Forelimb muscle (tissue), 1 donor: ENCODE data around the gene BDKRB2. TPM values are rescaled to one million over a fixed set of nuclear protein-coding genes. Genes with fewer than 3 reads are reported as not detected.

Experiments
- DNase-seq: peaks from one replicate; pipeline ENCODE4 v3.0.0-alpha.2; 2013; ENCODE audit warnings: low read depth
- polyA plus RNA-seq: library from polyadenylated mRNA; unstranded; fragments of 120-200 nt; gene quantifications from one replicate; pipeline ENCODE4 v1.2.1, GENCODE V29; 2013; ENCODE audit not compliant: insufficient read length

BDKRB2 gene
- polyA plus RNA-seq, 1 donor: 1.1 TPM

DNA sequence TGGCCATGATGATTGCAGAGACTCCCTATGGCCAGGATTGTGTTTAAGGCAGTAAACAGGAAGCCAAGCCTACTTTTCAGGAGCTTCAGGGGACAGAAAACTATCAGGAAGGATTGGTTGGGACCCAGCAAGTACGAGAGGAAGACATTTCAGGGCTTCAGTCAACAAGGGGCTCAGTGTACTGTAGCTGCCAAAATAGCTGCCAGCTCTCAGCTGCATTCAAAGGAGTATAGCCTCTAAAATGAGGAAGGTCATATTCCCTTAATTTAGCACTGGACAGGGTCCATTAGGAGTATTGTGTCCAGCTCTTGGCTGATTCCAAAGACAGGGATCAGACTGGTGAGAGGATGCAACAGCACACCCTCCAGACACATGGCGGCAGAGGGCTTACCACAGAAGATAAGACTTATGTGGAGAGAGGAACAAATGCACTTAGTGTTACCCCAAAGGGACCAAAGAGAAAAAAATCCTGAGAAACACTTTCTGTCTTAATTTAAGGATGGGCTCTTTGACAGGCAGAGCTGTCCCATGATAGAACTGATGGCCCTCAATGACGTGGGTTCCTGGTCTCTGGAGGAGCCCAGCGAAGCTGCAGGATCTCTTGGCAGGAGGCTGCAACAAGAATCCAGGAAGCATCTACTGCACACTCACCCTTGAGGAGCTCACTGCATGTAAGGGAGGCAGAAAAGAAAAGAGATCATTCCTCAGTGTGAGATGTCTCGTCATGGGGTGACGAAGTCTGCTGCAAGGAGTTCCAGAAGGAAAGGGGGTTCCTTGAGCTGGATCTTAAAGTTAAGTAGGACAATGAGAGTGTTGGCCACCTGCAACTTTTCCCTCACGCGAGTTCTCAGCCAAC, 66.2 kb downstream of the BDKRB2 start:
- DNase-seq: no peak

- no peak for DNase-seq
These were observed 66.8 kb downstream of the BDKRB2 start for GRCh38 chr14:96271421-96271762.

DNA sequence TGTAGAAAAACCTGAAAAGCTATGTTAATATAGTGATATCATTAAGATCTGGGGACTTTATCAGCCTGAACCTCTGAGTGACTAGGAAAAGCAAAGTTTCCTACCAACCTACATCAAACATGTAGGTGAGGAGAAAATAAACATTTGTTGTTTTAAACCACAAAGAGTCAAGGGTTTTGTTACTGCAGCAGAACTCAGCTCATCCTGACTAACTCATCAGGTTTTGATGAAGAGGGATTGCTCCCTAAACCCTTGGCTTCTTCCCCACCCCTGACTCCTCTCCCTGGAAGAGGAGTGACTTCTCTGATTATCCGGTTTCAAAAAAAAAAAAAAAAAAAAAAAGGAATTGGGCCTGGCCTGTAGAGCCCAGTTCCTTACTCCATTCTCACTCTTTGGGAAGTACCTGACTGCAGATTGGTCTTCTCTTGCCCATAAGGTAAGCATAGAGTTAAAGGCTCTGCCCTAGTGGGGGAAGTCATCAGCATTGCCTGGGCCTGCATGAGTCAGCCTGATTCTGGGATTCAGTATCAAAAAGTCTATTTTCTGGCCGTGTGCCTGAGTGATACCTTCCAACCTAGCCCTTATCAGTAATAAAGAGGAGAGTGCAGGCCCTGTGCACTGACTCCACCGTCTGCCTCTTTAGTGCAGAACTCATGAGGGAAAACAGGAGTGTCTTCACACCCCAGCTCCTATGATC, 68.3 kb downstream of the BDKRB2 start:
- DNase-seq: no peak

DNA sequence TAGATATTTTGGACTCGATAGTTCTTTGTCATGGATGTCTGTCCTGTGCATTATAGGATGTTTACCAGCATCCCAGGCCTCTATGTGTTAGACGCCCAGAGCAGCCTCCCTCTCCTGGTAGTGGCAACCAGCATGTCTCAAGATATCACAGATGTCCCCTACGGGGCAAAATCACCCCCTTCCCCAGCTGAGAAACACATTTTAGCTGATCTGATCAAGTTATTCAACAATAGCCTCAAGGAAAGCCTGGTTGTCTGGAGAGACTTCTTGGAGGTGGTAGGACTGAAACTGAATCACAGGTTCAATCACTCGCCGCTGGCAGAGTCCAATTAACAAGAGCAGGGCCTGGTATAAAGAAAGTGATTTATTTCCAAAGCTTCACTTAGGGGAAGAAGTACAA, 69.0 kb downstream of the BDKRB2 start:
- no peak for DNase-seq

DNA sequence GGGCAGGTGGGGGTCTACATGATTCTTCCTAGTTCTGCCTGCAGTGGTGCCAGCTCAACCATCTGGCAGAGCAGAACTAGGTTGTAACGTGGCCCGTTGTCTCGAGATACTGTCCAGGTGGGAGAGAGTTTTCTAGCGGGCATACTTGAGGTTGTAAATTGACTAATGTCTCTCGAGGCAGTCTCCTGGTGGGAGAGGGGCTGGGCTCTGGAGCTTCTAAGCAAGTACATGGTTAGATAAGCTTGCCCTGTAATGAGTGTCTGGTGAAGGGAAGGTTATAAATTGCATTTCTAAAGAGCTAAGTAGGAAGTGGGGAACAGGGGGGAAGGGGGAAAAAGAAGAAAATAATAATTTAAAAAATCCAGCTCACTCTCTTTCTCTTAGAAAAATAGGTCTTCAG, 69.5 kb downstream of the BDKRB2 start:
- no peak for DNase-seq

DNA sequence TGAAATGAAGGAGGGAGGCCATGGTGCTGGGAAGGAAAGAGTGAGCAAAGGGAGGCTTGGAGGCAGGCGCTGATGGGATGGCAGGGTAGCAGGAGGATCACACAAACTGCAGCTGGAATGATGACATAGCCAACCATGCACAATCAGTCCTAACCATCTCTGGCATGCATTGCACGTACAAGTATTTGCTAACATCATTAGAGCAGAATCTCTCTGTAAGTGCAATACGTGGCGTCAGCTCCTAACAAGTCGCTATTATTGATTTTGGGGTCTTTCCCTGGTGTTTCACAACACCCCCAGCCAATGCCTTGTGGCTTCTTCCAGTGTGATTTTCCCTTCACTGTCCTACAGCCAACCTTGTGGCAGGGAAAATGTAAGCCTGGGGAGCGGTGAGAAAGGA, 69.9 kb downstream of the BDKRB2 start:
- DNase-seq: no peak

GRCh38 chr14:96275177-96276112, 70.8 kb downstream of the BDKRB2 start:
- DNase-seq: no peak

GRCh38 chr14:96277890-96278289, 73.3 kb downstream of the BDKRB2 start:
- no peak for DNase-seq

- no peak for DNase-seq
These were observed 74.9 kb downstream of the BDKRB2 start for GRCh38 chr14:96279564-96279963.

GRCh38 chr14:96280104-96280503, 75.5 kb downstream of the BDKRB2 start:
- no peak for DNase-seq

- DNase-seq: no peak
These were observed 76.8 kb downstream of the BDKRB2 start for GRCh38 chr14:96281486-96281885.

- DNase-seq: no peak
These were observed 79.4 kb downstream of the BDKRB2 start for GRCh38 chr14:96284008-96284407.

DNA sequence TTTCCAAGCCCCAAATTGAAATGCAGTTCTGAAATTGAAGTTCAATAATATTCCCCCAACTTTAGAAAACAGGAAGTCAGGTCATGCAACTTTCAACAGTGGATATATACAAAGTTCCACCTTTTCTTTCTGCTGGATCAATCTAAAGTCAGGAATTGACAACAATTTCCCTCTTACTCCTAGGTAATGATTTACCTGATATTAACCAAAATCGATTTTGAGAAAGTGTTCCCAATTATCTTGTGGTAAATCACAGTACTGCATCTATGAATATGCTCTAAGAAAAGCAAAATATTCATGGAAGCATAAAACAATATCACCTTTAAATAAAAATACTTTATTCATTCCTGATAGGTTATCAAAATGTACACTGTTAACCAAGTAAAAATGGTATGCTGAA, 79.8 kb downstream of the BDKRB2 start:
- DNase-seq: no peak

GRCh38 chr14:96285667-96286066, 81.0 kb downstream of the BDKRB2 start:
- no peak for DNase-seq

DNA sequence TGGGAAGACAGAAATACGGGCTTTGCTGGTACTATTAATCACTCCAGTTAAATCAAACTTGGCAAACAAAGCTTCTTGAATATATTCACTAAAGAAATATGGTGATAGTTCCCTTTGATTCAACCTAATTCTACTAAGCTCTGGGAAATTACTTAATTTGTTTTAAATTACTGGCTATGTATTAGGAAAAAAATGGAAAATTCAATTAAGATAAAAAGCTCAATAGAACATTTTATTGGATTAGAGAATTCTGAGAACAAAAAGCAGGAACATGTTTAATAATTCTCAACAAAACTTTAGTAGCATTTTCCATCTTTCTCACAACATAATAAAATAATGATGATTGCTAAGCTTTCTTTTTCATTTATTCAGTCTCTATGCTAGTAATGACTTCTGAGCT, 81.6 kb downstream of the BDKRB2 start:
- no peak for DNase-seq

- no peak for DNase-seq
These were observed 83.2 kb downstream of the BDKRB2 start for GRCh38 chr14:96287856-96288255.

Other genes with a start within 250 kb of the BDKRB2 start
- gene C14orf132, start 165.5 kb upstream of the BDKRB2 start, polyA plus RNA-seq: 17.4 TPM
- 0.65 TPM for gene BDKRB1, start 51.4 kb downstream of the BDKRB2 start, polyA plus RNA-seq
- gene ATG2B, start 158.5 kb downstream of the BDKRB2 start, polyA plus RNA-seq: 16.9 TPM
- 13.5 TPM for gene GSKIP, start 158.7 kb downstream of the BDKRB2 start, polyA plus RNA-seq
- 0.33 TPM for gene AK7, start 187.3 kb downstream of the BDKRB2 start, polyA plus RNA-seq